Liver (tissue), 9 donors: ENCODE results near the gene ZNF185. TPM values are rescaled to one million over a fixed set of nuclear protein-coding genes. Genes with fewer than 3 reads are reported as not detected.
A peak's percentile ranks its signal among the peaks of the same experiment; 100 is the strongest.

Experiments
- DNase-seq: peaks from one replicate; pipeline ENCODE4 v3.0.0-alpha.2; 2017; ENCODE audit warnings: low spot score
- H3K27ac ChIP-seq, 2 donors: one replicate each; pipeline ENCODE4 v1.7.0; 2013; ENCODE audit warnings: inconsistent platforms in 2 of 2, low read length in 2 of 2, control low read depth in 1 of 2, low read depth in 1 of 2, mild to moderate bottlenecking in 1 of 2
- H3K27me3 ChIP-seq, 4 donors: one replicate each; pipeline versions ENCODE4 v1.6.1 to v1.7.0; 2013; ENCODE audit warnings: low read length in 3 of 4, inconsistent platforms in 1 of 4, mild to moderate bottlenecking in 1 of 4, moderate library complexity in 1 of 4; ENCODE audit not compliant: control insufficient read depth in 4 of 4, insufficient read depth in 4 of 4
- H3K36me3 ChIP-seq, 4 donors: one replicate each; pipeline versions ENCODE4 v1.6.1 to v1.7.0; 2013; ENCODE audit warnings: low read length in 3 of 4, mild to moderate bottlenecking in 3 of 4, low read depth in 1 of 4, moderate library complexity in 1 of 4; ENCODE audit not compliant: control insufficient read depth in 4 of 4, insufficient read depth in 3 of 4
- H3K4me1 ChIP-seq, 4 donors: one replicate each; pipeline versions ENCODE4 v1.6.1 to v1.7.0; 2013; ENCODE audit warnings: low read length in 3 of 4, mild to moderate bottlenecking in 3 of 4, moderate library complexity in 1 of 4; ENCODE audit not compliant: control insufficient read depth in 4 of 4, insufficient read depth in 4 of 4
- H3K4me3 ChIP-seq, 3 donors: one replicate each; pipeline versions ENCODE4 v1.6.1 to v1.7.0; 2013; ENCODE audit warnings: low read length in 3 of 3, control low read depth in 1 of 3, low read depth in 1 of 3, mild to moderate bottlenecking in 1 of 3
- H3K9ac ChIP-seq, 2 donors: one replicate each; pipeline ENCODE4 v1.7.0; 2013; ENCODE audit warnings: low read length in 2 of 2, mild to moderate bottlenecking in 2 of 2, moderate library complexity in 2 of 2, control low read depth in 1 of 2, low read depth in 1 of 2
- H3K9me3 ChIP-seq, 4 donors: one replicate each; pipeline versions ENCODE4 v1.6.1 to v1.7.0; 2013; ENCODE audit warnings: low read length in 3 of 4; ENCODE audit not compliant: control insufficient read depth in 4 of 4
- ATF3 ChIP-seq: IDR thresholded peaks from 2 replicates; pipeline ENCODE4 v1.6.1; 2016; ENCODE audit warnings: antibody characterized with exemption
- CTCF ChIP-seq: fragments of 150-350 bp; IDR thresholded peaks from 2 replicates; pipeline ENCODE4 v1.5.1; 2017; ENCODE audit warnings: improper control_type of control experiment, low read depth, low read length; ENCODE audit not compliant: missing input control
- EGR1 ChIP-seq, 2 donors: IDR thresholded peaks; 2 replicates each; pipeline ENCODE4 v1.6.1; 2016 to 2018; ENCODE audit warnings: antibody characterized with exemption in 2 of 2, low read depth in 2 of 2
- FOXA1 ChIP-seq: IDR thresholded peaks from 2 replicates; pipeline ENCODE4 v1.6.1; 2016; ENCODE audit warnings: antibody characterized with exemption
- FOXA2 ChIP-seq: IDR thresholded peaks from 2 replicates; pipeline ENCODE4 v1.6.1; 2016; ENCODE audit warnings: antibody characterized with exemption
- GABPA ChIP-seq, 2 donors: IDR thresholded peaks in 1 of 2; conservative IDR thresholded peaks in 1 of 2; 2 replicates each; pipeline ENCODE4 v1.6.1; 2016; ENCODE audit warnings: antibody characterized with exemption in 2 of 2, mild to moderate bottlenecking in 1 of 2, moderate library complexity in 1 of 2
- HNF4A ChIP-seq, 2 donors: conservative IDR thresholded peaks; 2 replicates each; pipeline ENCODE4 v1.6.1; 2016; ENCODE audit warnings: antibody characterized with exemption in 2 of 2, mild to moderate bottlenecking in 2 of 2
- HNF4G ChIP-seq: IDR thresholded peaks from 2 replicates; pipeline ENCODE4 v1.6.1; 2016; ENCODE audit warnings: antibody characterized with exemption
- JUND ChIP-seq, 2 donors: IDR thresholded peaks; 2 replicates each; pipeline ENCODE4 v1.6.1; 2016; ENCODE audit warnings: antibody characterized with exemption in 2 of 2
- MAX ChIP-seq: IDR thresholded peaks from 2 replicates; pipeline ENCODE4 v1.6.1; 2016; ENCODE audit warnings: antibody characterized with exemption
- NR2F2 ChIP-seq: IDR thresholded peaks from 2 replicates; pipeline ENCODE4 v1.6.1; 2016; ENCODE audit warnings: antibody characterized with exemption
- RAD21 ChIP-seq, 2 donors: IDR thresholded peaks; 2 replicates each; pipeline ENCODE4 v1.6.1; 2016; ENCODE audit warnings: antibody characterized with exemption in 2 of 2, mild to moderate bottlenecking in 2 of 2
- REST ChIP-seq: IDR thresholded peaks from 2 replicates; pipeline ENCODE4 v1.6.1; 2016; ENCODE audit warnings: antibody characterized with exemption, mild to moderate bottlenecking
- RXRA ChIP-seq, 2 donors: IDR thresholded peaks; 2 replicates each; pipeline ENCODE4 v1.6.1; 2017 to 2018; ENCODE audit warnings: antibody characterized with exemption in 2 of 2, mild to moderate bottlenecking in 1 of 2
- SP1 ChIP-seq: IDR thresholded peaks from 2 replicates; pipeline ENCODE4 v1.6.1; 2018; ENCODE audit warnings: antibody characterized with exemption, mild to moderate bottlenecking
- TAF1 ChIP-seq: conservative IDR thresholded peaks from 2 replicates; pipeline ENCODE4 v1.6.1; 2016; ENCODE audit warnings: antibody characterized with exemption, mild to moderate bottlenecking
- YY1 ChIP-seq: IDR thresholded peaks from 2 replicates; pipeline ENCODE4 v1.6.1; 2016; ENCODE audit warnings: antibody characterized with exemption, mild to moderate bottlenecking
- ZBTB33 ChIP-seq: IDR thresholded peaks from 2 replicates; pipeline ENCODE4 v1.6.1; 2016; ENCODE audit warnings: antibody characterized with exemption
- WGBS: extraction: QIAGEN DNeasy Blood & Tissue Kit; methylation state at CpG from one replicate; pipeline ENCODE4 v1.1.7; 2013; 5-methylcytosine and 5-hydroxymethylcytosine counted together
- polyA plus RNA-seq, 2 donors: library from polyadenylated mRNA; stranded (reverse) in 1 of 2; unstranded in 1 of 2; fragments of 200-250 nt in 1 of 2; fragments of >200 nt in 1 of 2; fragmentation: Nextera tagmentation in 1 of 2; extraction: Ambion mirVana in 1 of 2; gene quantifications; one replicate each; pipeline versions ENCODE4 v1.2.1 to v1.2.3, GENCODE V29; 2013 to 2015
- total RNA-seq, 2 donors: library from RNA; depleted of rRNA; stranded (reverse); fragments of >200 nt; gene quantifications; one replicate each; pipeline ENCODE4 v1.2.3, GENCODE V29; 2014
- donor health status: healthy.
- donor health status: healthy.
- donor health status: healthy.
- donor health status: healthy.
- donor health status: healthy.

Gene ZNF185
- total and polyA plus RNA-seq, 4 donors: 0.44 to 3.2 (median 0.94) TPM

- Histone ChIP-seq H3K36me3 (no peaks in the 10 kb centered on the region), H3K9me3 (no peaks in the 10 kb centered on the region), H3K4me3 (no peak overlapping the region), H3K27me3 (peaks cover 0 to 3% (median 0%) of the 10 kb centered on the region in 4 donors), H3K27ac (no peak overlapping the region), H3K4me1 (peaks cover 0 to 11% (median 6%) of the 10 kb centered on the region in 4 donors), H3K9ac (no peak overlapping the region)
- WGBS: 93% methylated on average over 9 of the region's 9 CpGs
- DNase-seq: no peak
- TF ChIP-seq EGR1 (IDR thresholded peaks at IDR 0.05; ENCODE audit: low read depth in 2 of 2): no peak
- TF ChIP-seq ZBTB33: no peak
Measured at GRCh38 chrX:152937236-152937635, 39.4 kb downstream of the ZNF185 start.

- H3K4me3 ChIP-seq: peak overlapping the region; percentile 60 to 78 (median 73)
- TF ChIP-seq SP1 (peak; percentile 41), FOXA1 (peak; percentile 54), REST (peak; percentile 67), GABPA (IDR thresholded peaks at IDR 0.05 in 1 of 2, conservative IDR thresholded peaks at IDR 0.05 in 1 of 2) (peak in 1 of 2 donors; percentile 57), RAD21 (IDR thresholded peaks at IDR 0.05) (peak; percentile 90 to 93), HNF4G (no peak), HNF4A (conservative IDR thresholded peaks at IDR 0.05) (peak in 1 of 2 donors; percentile 13), YY1 (peak; percentile 100), EGR1 (IDR thresholded peaks at IDR 0.05; ENCODE audit: low read depth in 2 of 2) (peak in 1 of 2 donors; percentile 40), MAX (peak; percentile 44), NR2F2 (no peak), CTCF (peak; percentile 85), FOXA2 (no peak), ZBTB33 (peak; percentile 53), RXRA (IDR thresholded peaks at IDR 0.05) (peak in 1 of 2 donors; percentile 22), ATF3 (no peak), TAF1 (no peak), JUND (IDR thresholded peaks at IDR 0.05) (no peak)
- no peaks in the 10 kb centered on the region for H3K27me3 ChIP-seq
- peak; percentile 89 for DNase-seq
- under 1% methylated on average over 70 of the region's 70 CpGs for WGBS
- no peaks in the 10 kb centered on the region for H3K36me3 ChIP-seq
- peak overlapping the region; percentile 51 to 59 for H3K27ac ChIP-seq
- H3K9me3 ChIP-seq: no peaks in the 10 kb centered on the region
- H3K9ac ChIP-seq: peak overlapping the region; percentile 30 to 59
- peaks cover 0 to 14% (median 7%) of the 10 kb centered on the region in 4 donors for H3K4me1 ChIP-seq
Measured at GRCh38 chrX:152941328-152942076, 43.6 kb downstream of the ZNF185 start.
